Left cardiac atrium (tissue), 4 donors: ENCODE measurements around the gene NEDD9. TPM values are rescaled to one million over a fixed set of nuclear protein-coding genes. Genes with fewer than 3 reads are reported as not detected.

ENCODE experiments used
- ATAC-seq, 2 donors: fragments of 200-7000 bp; cut with Tn5 transposase; one replicate each; pipeline ENCODE4 v1.9.1; 2020; ENCODE audit warnings: mild to moderate bottlenecking in 2 of 2, moderate library complexity in 2 of 2
- DNase-seq: peaks from one replicate; pipeline ENCODE4 v3.0.0-alpha.2; 2020
- intact Hi-C, 2 donors: fragments of 100-400 bp; cut with DNase I; formaldehyde crosslinking; loops; one replicate each; pipeline versions ENCODE4 v1.14.1 to v1.15.1; 2022 to 2023
- total RNA-seq, 2 donors: library from RNA; stranded (reverse); fragmentation: NEBNext Ultra II Directional; extraction: Animal tissue kit (Norgen Biotek cat#: 25700); gene quantifications; one replicate each; pipeline ENCODE4 v1.2.1, GENCODE V29; 2021
- donor health status: DM: no; HTN: yes; CAD: no.
- donor health status: DM: no; HTN: yes; CAD: no; lungs with severe emphysema.
- donor health status: DM: yes; HTN: yes; CAD: no.
- donor health status: Dilated cardiomyopathy.

NEDD9 gene
- total RNA-seq, 2 donors from 2014 or later, result 34.0 to 42.9 TPM

DNA sequence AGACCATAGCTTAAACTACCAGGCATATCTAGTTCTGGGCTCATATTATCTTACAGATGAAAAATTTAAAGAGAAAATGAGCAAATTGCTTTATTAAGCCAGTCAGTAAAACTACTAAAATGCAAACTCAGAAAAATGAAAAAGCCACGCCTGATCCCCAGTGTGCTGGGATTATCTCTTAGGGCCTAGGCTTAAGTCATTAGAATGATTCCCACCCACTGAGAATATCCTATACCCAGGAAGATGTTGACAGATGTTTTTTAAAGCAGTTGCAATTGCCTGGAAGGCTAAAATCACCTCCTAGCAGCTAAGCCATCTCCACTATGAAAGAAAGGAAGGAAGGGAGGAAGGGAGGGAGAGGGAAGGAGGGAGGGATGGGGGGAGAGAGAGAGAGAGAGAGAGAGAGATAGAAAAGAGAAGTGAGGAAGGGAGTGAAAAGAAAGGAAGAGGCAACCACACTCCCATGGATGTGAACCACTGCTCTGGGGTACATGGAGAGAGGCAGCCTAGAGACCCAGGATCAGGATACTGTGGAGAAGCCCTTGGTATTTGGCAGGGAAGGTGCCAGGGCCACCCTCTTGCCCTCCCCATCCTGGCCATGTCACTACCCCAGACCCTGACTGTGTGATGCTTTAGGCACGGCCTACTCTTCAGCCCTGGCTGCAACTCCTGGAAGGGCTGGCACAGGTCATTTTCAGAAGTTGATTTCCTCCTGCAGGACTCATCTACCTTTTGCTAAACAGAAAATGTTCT, 21.9 kb downstream of the NEDD9 start:
- ATAC-seq (no peak), DNase-seq (no peak)
- intact Hi-C loops, result no loop called here

DNA sequence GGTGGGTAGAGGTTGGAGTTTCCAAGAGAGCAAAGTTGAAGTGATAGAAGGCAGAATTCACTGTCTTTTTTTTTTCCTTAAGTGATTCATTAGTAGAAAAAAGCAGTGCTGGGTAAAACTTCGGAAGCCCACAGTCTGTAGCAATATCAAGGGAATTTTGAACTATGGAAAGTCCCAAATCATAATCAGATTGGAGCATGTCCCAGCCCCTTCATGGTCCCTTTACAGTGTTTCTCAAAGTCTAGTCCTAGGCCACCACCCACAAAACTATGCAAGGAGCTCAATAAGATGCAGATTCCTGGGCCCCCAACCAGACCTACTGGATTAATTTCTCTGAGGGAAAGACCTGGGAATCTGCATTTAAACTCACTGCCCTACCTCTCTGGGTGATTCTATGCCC, 22.6 kb downstream of the NEDD9 start:
- intact Hi-C loops, result no loop called here
- DNase-seq (no peak), ATAC-seq (no peak)

DNA sequence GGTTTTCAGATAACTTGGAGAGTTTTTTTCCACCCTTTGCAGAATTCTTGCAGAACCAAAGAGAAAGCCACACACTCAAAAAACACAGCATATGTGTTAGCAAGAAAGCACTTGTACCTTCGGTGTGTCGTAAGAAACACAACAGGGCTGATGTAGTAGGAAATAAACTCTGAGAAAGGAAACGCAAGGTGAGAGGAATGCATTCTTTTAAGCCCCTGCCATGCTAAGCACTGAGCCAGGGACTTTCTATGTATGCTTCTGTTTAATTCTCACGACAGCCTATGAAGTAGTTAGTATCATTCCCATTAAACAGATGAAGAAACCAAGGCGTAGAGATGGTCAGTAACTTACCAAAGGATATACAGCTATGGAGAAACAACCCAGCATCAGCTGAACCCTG, 23.1 kb downstream of the NEDD9 start:
- ATAC-seq, result no peak

DNA sequence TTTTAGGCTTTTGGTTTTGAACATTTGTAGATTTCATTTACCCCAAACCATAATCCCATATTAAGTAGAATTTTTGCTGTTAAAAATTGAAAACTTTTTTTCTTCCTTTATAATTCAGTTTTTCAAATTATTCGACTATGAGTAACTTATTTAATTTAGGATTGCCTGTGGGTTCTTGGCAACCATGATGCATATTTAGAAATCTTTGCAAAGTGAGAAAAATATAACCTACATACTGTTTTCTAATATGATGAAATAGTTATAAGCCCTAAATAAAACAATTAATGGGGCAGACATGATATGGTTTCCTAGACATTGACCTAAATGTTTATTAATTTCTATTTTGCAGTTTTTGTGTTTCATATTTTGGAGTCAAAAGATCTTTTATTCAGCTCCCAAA, 23.6 kb downstream of the NEDD9 start:
- DNase-seq (no peak), ATAC-seq (no peak)
- intact Hi-C loops, result no loop called here

More for the DNA sequence above, 23.1 kb downstream of the NEDD9 start:
- intact Hi-C loops, result no loop called here
- no peak for DNase-seq

DNA sequence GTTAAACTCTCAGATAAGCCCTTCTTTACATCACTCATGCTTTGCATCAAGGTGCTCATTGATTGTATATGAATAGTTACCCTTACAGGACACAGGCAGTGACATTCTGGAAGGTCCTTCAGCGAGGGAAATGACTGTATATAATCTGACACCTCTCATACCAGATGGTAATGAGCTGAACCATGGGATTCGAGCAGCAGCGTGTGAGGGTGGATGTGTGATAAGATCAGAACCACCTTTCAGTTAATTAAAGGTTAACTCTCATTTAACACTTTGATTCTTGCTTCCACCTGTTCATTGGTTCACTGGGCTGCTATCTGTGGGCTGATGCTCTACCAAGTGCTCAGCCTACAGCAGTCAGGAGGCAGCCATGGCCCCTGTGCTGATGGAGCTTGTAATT, 24.2 kb downstream of the NEDD9 start:
- no peak for DNase-seq
- no peak for ATAC-seq
- intact Hi-C loops, result no loop called here

DNA sequence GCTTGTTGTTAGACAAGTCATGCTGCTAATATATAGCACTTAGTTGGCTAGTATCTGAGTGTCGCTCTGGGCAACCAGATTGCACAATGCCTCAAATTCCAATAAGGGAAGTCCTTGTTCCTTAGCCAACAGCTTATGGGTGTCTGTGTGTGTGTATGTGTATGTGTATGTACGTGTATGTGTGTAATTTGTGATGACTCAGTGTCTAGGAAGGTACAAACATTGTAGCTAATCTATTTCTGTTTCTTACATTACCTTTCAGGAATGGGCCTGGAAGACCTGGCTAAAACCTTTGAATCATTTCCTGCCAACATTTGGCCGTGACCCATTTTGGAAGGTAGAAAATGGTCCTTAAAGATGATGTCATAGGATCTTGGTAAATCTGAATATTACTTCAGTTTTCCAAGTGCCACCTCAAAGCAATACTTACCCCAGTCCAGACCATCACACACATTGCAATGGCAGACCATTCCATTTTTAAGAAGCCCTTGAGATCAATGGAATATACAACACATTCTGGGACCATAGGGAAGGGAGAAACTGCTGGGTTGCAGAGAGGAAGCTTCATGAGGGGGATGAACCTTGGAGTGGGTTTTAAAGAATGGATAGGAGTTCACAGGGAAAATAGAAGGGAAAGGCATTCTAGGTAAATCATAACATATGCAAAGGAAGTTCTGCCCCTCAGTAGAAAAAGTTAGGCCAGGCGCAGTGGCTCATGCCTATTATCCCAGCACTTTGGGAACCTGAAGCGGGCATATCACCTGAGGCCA, 25.1 kb downstream of the NEDD9 start:
- peak; percentile 62 for DNase-seq
- ATAC-seq, result peak; percentile 44 to 71
- intact Hi-C loops, result no loop called here

DNA sequence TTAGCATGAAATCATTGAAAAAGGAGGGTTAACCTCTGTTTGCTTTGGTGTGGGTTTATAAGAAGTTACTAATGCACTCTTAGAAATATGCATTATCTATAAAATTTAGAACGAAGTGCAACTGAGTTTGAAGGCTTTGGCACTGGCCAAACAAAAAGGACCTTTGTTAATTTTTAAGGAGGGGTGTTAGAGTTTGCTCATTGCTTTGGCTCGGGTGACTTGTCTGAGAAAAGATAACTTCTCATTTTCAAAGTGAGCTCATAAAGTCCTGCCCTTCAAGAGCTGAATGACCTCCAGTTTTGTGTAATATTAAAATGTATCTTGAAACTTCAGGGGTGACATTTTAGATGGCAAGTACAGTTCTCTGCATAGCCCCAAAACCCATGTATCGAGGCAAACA, 25.9 kb downstream of the NEDD9 start:
- ATAC-seq (peak in 1 of 2 donors; percentile 10), DNase-seq (no peak)
- intact Hi-C loops, result no loop called here

DNA sequence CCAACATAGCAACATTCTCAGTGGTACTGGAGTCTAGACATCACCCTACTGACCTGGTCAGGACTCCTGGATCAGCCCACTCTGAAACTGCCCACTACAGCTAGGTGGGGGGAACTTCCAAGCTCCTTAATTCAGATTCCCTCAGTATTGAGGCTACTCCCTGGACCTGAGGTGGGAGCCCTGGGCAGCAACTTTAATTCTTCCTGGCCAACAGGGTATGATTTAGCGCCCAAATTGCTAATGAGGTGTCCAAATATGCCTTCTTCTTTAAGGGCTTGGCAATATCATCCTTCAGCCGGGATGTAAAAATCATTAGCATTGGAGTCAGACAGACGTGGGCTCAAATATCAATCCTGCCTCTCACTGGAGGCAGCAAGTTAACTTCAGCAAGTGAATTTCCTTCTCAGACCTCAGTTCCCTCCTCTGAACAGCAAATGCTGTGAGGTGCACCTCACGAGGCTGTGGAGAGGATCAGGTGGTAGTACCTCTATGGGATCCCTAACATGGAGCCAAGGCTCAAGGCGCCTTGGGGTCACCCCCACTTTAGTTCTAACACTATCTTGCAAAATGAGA, 27.6 kb downstream of the NEDD9 start:
- intact Hi-C loops, result no loop called here
- DNase-seq, result no peak
- no peak for ATAC-seq

DNA sequence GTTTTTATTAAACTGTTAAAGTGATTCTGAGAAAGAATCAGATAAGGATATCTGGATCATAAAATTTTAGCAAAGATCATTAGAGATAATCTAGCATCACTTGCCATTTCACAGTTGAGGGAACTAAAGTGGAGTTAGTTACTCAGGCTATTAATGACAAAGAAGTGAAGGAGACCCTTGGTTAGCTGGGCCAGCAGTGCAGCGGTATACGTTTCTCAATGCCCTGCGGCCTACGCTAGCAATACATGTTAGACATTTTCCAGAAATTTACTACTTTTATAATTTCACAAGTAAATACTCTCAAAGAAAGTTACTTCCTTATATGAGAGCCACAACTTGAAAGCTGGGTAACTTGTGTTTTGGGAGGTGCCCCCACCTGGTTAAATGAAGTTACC, 28.5 kb downstream of the NEDD9 start:
- intact Hi-C loops, result no loop called here
- DNase-seq (no peak), ATAC-seq (no peak)

DNA sequence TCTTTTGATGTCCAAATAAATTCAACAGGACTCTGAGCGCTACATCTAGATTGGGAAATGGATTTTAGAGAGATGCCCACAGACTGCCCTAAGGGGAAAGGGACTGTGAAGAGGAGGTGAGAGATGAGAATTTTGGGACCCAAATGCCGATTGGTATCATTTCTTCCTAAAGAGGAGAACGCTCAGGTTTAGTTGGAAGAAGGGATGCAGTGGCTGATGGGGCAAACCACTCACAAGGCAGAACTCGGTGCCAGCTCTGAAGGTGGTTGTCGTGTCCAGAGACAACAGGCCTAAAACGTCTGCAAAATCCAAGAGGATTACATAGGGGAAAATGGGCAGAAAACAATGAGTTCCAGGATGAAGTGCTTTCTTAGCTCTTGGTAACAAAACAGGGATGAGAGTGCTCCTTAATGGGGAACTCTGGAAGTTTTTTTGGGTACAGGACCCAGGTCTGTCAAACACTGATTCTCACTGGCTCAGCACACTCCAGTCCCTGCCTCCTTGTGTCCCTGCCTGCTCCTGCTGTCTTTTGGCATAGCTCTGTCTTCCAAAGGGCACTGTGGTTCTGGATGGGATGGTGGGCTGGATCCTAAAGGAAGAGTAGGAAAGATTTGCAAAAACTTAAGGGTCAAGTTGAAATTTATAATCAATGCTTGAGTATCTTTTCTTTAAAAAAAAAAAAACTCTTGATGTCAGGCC, 29.0 kb downstream of the NEDD9 start:
- no peak for DNase-seq

DNA sequence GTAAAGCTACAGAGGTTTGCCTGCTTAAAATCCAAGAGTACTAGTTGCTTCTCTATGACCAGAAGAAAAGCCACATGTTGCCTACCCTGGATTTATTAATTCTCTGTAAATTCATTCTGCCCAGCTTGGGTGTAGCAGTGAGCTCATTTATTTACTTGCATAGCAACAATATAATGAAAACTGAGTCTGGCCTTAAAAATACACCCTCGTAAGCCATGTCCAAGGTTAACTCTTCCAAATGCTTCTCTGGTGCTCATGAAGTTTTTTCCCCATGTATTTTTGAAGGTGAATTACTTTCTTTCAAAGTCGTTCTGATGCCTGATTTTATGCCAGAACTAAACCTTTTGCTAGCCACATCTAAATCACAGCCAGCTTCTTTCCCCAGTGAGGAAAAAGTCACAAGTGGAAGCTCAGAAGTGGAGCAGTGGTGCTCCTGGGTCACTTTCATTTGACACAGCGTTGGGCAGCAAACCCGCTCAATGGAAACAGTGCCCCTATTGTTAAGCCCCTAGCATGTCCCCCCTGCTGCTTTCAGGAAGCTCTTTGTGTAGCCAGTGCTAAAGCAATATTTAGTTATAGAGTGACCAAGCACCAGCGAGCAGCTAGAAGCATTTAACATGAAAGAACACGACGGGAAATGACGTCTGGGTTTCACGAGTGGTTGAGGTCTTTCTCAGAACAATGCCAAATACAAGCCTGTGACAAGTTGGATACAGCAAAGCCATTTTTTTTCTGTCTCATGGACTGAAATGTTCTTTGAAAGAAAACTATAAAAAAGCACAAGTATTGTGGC, 29.8 kb downstream of the NEDD9 start:
- intact Hi-C loops, result no loop called here
- DNase-seq, result no peak
- ATAC-seq, result peak in 1 of 2 donors; percentile 10

More for the DNA sequence above, 29.0 kb downstream of the NEDD9 start:
- ATAC-seq, result no peak
- intact Hi-C loops, result no loop called here

DNA sequence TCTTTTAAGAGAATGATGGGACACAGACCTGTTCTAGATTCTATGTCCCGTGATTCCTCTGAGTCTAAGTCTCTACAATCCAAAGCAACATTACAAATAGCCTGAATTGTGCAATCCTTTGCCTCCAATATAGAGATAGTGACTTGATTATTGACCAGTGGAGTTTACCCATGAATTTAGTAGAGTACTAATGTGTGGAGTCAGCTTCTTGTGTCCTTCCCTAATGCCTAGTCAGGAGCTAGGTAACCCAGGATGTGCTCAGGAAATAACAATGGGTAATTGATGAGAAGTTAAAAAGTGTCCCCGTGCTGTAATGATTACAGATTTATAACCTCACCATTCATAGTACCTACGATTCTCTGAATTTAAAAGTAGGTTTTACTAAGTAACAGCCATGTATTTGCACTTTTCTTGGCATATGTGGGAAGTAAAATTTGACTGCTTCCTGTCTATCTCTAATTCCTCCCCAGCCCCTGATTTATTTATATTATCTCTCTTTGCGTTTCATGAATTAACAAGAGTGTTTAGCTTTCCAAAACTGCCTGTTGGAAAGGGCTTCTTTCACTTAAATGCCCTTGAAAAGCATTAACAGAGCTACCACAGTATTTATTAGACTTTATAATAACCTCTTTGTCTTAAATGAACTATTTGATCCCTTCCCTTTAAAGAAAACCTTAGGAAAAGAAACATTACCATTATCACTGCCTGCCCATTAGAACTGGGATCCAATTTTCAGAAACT, 30.5 kb downstream of the NEDD9 start:
- ATAC-seq (no peak), DNase-seq (no peak)
- intact Hi-C loops, result no loop called here

DNA sequence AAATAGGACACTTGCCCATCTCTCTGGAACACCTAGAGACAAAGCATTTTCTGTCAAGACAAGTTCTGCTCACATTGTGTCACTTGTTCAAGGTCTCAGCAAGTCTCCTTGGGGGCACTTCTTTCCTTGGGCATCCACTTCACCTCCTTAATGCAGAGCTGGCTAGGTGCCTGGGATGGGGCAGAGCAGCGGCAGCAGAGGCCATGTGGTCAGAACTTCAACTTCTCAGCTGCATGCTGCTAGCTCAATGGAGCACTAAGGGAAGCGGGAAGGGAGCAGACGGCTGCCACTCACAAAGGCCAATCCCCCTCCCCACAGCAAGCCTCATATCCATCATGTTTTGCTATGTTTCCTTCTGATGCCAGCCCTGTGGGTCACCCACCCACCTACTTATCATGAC, 31.5 kb downstream of the NEDD9 start:
- no peak for DNase-seq
- ATAC-seq, result no peak
- intact Hi-C loops, result no loop called here

DNA sequence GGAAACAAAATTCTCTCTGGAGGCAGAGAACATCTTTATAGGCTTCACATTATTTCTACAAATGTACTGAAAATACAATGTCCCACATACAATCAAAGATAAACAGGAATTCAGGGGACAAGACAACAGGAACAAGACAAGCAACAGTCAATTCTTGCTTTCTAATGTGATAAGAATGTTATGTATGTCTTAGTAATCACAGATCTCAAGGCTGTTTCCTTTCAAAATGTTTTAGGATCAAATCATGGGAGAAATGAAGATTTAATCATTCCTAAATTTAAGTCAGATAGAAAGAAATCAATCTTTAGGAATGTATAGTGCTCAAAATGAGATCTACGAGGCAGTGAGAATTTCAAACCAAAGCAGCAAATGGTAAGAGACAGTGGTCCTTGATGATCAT, 32.1 kb downstream of the NEDD9 start:
- intact Hi-C loops, result no loop called here
- no peak for ATAC-seq
- no peak for DNase-seq

DNA sequence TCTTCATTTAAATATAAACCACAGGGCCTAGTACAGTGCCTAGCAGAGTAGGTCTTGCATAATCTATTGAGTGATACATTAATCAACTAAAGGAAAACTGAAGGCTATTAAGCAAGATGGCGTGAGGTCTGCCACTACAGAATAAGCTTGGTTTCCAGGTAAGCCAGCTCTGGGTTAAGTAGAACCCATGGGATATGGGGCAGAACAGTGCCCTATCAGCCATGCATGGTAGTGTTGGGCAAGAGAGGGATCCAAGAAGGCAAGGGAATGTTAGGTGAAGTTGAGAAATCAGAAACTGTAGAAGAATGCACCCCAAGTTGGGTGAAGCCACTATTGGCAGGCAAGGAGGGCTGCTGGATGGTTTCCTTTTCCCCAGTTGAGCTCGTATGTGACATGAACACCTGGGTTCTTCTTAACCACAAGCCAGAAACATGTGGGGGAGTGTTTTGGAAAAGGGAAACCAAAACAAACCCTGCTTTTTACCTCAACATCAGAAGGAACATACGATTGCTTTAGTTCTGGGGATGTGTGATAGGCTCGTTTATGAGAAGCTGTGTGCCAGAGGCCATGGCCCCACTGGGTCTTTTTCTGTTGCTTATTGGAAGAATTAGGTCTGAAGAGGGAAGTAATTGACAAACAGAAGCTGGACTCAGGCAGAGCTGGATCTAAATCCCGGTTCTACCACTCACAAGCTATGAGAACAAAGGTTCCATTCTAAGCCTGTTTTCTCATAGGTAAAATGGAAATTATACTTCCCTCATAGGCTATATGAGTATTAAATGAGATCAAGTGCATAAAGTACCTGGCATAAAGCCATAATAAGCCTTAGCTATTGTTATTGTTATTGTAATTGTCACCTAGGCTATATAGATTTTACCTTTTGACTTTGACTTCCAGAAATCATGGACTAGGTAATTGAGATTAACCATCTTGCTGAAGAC, 33.5 kb downstream of the NEDD9 start:
- DNase-seq (no peak), ATAC-seq (no peak)
- intact Hi-C loops, result no loop called here

DNA sequence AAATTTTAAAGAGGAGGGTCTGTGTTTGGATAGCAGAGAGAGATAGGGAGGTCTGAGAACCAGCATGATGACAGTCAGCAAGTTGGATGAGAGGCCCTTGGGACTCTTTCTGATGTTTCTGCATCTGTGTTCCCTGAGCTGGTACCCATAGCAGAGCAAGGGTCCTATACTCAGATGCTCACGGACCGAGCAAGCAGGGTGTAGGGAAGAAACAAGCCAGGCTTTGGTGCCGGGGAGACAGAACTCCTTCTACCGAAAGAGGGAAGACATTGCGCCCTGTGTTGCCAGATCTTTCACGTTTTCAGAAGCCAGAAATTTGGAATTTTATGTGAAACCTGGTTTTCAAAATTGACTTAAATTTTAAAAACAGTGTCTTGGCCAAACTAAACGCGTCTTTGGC, 34.6 kb downstream of the NEDD9 start:
- intact Hi-C loops, result no loop called here
- DNase-seq (no peak), ATAC-seq (no peak)

DNA sequence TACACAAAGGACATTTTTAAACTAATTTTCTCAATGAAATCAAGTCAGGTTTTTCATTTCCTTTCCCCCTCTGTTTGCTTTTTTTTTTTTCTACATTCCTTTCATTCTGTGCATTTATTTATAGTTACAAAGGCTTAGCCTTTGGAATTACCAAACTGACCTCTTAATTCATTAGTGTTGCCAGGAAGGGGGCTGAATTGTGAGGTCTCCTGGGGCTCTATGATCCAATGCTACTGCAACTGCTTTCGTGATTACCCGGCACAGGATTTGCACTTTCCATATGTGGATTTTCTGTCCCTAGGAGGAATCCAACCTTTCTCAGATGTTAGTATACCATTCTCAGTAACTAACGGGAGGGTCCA, 35.3 kb downstream of the NEDD9 start:
- DNase-seq, result no peak
- intact Hi-C loops, result no loop called here
- ATAC-seq, result peak in 1 of 2 donors; percentile 22
